Dedifferentiated amniotic fluid mesenchymal stem cell (primary cell): ENCODE data around the gene PSG7.
"Not testable (repeated sequence)": the region's sequence is repeated elsewhere in the genome, so short reads cannot be mapped to it uniquely, and the experiment has no call there.

ENCODE experiments used
- DNase-seq: peaks from one replicate; pipeline ENCODE4 v3.0.0-alpha.2; 2016; ENCODE audit errors: extremely low spot score

Gene PSG7

DNA sequence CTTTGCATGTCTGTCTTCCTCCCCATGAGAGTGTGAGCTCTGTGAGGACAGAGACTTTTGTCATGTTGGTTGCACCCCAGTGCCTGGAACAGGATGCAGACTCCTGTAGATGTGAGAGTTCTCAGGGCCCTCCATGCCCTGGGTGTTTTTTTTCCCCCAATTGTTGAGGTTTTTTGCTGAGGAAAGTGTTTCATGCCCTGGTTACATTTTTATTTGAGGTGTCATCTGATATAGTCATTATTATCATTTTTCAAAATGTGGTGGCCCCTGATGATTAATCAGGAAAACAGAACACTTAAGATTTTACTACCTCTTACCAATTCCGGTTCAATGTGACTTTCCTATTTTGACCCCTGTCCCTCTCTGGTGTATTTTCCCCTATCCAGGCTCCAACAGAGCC, 20.1 kb downstream of the PSG7 start:
- DNase-seq: not testable (repeated sequence)

GRCh38 chr19:42913516-42913915, 23.5 kb downstream of the PSG7 start:
- DNase-seq: not testable (repeated sequence)

- not testable (repeated sequence) for DNase-seq
These were observed 24.1 kb downstream of the PSG7 start for GRCh38 chr19:42912941-42913340.

- not testable (repeated sequence) for DNase-seq
These were observed 25.3 kb downstream of the PSG7 start for GRCh38 chr19:42911731-42912130.

- not testable (repeated sequence) for DNase-seq
These were observed 30.8 kb downstream of the PSG7 start for GRCh38 chr19:42906162-42906561.

GRCh38 chr19:42900561-42900960, 36.4 kb downstream of the PSG7 start:
- not testable (repeated sequence) for DNase-seq

GRCh38 chr19:42899674-42900073, 37.3 kb downstream of the PSG7 start:
- not testable (repeated sequence) for DNase-seq

- not testable (repeated sequence) for DNase-seq
These were observed 37.9 kb downstream of the PSG7 start for GRCh38 chr19:42899110-42899509.

GRCh38 chr19:42898656-42899055, 38.4 kb downstream of the PSG7 start:
- not testable (repeated sequence) for DNase-seq

DNA sequence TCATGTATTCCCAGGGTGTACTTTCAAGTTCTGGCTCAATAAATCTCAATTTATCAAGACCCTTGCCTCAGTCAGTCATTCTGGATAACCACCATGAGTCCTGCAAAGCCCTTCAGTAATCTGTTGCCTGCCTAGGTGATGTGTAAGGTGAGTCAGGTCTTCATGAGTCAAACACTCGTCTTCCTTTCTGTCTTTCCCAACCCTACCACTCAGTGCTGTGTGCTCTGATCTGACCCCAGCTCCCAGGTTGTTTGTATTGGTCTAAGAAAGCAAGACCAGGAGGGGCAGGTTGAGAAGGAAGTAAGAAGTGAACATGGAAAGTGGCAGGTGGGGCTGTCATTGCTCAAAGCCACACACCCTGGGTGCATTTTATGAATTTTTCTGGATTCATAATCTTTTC, 39.3 kb downstream of the PSG7 start:
- DNase-seq: not testable (repeated sequence)

DNA sequence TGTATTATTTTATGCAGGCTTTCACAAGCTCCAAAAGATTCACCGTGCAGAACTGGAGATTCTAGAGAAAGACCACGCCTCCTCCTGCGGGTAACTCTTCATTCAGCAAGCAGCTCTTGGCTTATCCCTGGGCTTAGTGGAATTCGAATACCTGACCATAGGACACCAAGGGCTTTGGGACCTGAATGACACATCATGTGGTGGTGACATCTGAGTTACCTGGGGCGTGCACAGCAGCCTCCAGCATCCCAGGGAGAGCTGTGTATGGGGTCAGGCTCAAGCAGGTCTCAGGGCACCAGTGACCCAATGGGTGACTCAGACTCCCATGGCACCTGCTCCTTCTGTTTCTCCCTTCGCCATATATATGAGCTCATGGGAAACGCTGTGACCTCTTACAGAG, 46.6 kb downstream of the PSG7 start:
- DNase-seq: not testable (repeated sequence)

GRCh38 chr19:42887876-42888445, 49.0 kb downstream of the PSG7 start:
- not testable (repeated sequence) for DNase-seq

DNA sequence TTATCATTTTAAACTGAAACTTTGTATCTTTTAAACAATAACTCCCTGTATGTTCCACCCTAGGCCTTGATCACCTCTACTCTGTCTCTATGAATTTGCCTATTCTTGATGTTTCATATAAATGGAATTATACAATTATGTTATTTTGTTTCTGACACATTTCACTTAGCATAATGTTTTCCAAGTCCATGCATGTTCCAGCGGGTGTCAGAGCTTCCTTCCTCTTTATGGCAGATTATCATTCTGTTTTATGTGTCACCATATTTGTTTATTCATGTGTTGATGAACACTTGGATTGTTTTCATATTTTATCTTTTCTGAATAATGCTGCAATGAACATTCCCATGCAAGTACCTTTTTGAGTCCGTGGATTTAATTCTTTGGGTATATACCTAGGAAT, 54.3 kb downstream of the PSG7 start:
- not testable (repeated sequence) for DNase-seq

GRCh38 chr19:42882010-42882409, 55.0 kb downstream of the PSG7 start:
- DNase-seq: not testable (repeated sequence)

- not testable (repeated sequence) for DNase-seq
These were observed 55.7 kb downstream of the PSG7 start for GRCh38 chr19:42881279-42881678.

GRCh38 chr19:42880621-42881020, 56.4 kb downstream of the PSG7 start:
- DNase-seq: not testable (repeated sequence)

DNA sequence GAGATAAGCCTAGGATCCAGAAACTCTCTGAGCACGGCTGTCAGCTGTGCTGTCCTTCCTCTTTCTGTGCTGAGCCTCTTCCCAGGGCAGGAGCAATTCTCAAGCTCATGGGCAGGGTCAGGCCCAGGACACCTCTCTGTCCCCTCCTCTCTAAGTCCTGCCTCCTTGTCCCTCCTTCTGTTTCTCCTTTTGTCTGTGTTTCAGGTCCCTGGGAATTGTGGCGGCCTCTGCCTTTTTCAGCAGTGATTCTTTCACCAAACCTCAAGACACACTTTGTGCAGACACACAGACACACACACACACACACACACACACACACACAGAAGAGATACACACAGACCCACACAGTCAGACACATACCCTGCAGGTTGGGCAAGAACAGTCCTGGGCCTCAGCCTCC, 57.4 kb downstream of the PSG7 start, which contains the start of gene PSG1:
TSS of gene PSG1 (minus strand) at position 101 of the 400 bp plus-strand sequence. CDS start 132 bp downstream, outside the sequence.
- DNase-seq: no peak

DNA sequence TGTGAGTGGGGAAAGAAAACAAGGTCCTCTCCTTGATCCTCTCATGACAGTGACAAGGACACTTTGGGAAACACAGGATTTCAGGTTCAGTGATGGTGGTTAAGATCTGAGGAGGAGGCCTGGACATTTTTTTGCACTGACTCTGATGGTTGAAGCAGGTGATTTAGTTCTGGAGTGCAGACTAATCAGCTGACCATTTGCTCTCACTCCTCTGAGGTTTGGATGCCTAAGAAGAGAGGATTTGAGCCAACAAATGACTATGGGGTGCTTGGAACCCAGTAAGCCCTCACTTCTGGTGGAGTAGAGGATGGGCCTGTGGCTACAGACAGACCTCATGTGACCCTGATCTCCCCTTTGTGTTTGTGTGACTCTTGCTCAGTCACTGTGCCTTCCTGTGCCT, 60.4 kb downstream of the PSG7 start:
- not testable (repeated sequence) for DNase-seq

DNA sequence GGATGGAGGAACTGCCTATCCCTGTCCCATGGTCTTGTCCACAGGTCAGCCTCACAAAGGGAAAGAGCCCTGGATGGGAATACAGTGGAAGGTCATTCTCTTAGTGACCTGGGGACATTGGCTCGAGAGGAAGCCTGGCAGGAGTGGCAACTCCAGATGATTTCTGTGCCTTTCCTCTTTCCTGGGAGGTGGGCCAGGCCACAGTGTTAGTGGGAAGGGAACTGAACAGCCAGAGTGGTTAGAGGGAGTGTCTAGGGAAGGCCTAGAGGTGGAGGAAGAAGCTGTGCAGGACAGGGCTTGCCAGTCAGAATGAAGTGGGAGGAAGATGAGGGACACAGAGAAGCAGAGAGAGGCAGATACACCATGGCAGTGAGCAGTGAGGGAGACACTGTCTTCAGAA, 61.1 kb downstream of the PSG7 start:
- DNase-seq: not testable (repeated sequence)

GRCh38 chr19:42874901-42875813, 61.9 kb downstream of the PSG7 start:
- DNase-seq: not testable (repeated sequence)

DNA sequence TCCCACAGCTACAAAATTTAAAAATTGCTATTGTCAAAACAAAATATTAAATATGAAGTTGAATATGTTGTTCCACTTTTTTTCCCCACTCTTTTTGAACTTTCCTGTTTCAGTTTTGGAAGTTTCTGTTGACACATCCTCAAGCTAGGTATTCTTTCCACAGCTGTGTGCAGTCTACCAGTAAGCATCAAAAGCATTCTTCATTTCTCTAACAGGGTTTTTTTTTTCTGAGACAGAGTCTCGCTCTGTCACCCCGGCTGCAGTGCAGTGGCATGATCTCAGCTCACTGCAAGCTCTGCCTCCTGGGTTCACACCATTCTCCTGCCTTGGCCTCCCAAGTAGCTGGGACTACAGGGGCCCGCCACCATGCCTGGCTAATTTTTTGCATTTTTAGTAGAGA, 62.9 kb downstream of the PSG7 start:
- DNase-seq: not testable (repeated sequence)
